K562 (cell line): ENCODE data around the gene HMBS. TPM values are rescaled to one million over a fixed set of nuclear protein-coding genes. Genes with fewer than 3 reads are reported as not detected.
A peak's percentile ranks its signal among the peaks of the same experiment; 100 is the strongest.

Experiments used
- ATAC-seq: fragments of 200-7000 bp; cut with Tn5 transposase; 3 replicates; pipeline ENCODE4 v1.9.1; 2020; ENCODE audit warnings: moderate library complexity
- BruUV-seq: library from RNA; stranded (reverse); fragments of 400-500 nt; replicated peaks from 2 replicates; lab custom pipeline; 2021; lab: Mats Ljungman, UMichigan
- CTCF ChIA-PET: fragments of 300-600 bp; formaldehyde crosslinking; extraction: SDS; loops from one replicate; lab custom pipeline; 2021; ENCODE audit warnings: low intra/inter-chr PET ratio; lab: Yijun Ruan, JAX
- POLR2A ChIA-PET: fragments of 300-600, 350-650 bp; sonication (Branson Sonifier 250); formaldehyde crosslinking; extraction: SDS; loops from one replicate; lab custom pipeline; 2021; ENCODE audit warnings: antibody characterized with exemption, inconsistent platforms; lab: Yijun Ruan, JAX
- DNase-seq, 4 experiments: peaks; one replicate each; pipeline versions ENCODE4 v3.0.0 to v3.0.0-alpha.2; 2011 to 2018; ENCODE audit warnings: low spot score in 3 of 4, mixed read lengths in 3 of 4; ENCODE audit errors: extremely low read depth in 1 of 4
- FAIRE-seq: peaks from 2 replicates; lab custom pipeline; 2011; peaks lifted over from hg19 to GRCh38; lab: Jason Lieb, UNC
- H2AFZ ChIP-seq: 2 replicates; pipeline ENCODE4 v1.6.0; 2011; ENCODE audit warnings: low read depth, low read length, control low read depth, inconsistent platforms
- H3K27ac ChIP-seq: fragments of 200-600 bp; 3 replicates; pipeline ENCODE4 v1.8.0; 2011; ENCODE audit warnings: low read depth, mild to moderate bottlenecking, control low read depth, inconsistent platforms, low read length, moderate library complexity, mixed read lengths; ENCODE audit errors: extremely low read depth
- H3K27me3 ChIP-seq, 2 experiments: fragments of 300-600 bp in 1 of 2; 2 replicates in 1 of 2; 3 replicates in 1 of 2; pipeline versions ENCODE4 v1.6.0 to v1.8.0; 2011; ENCODE audit warnings: inconsistent platforms in 2 of 2, low read length in 2 of 2, mild to moderate bottlenecking in 1 of 2, mixed read lengths in 1 of 2, moderate library complexity in 1 of 2; ENCODE audit not compliant: control insufficient read depth in 2 of 2, insufficient read depth in 2 of 2
- H3K36me3 ChIP-seq: fragments of 300-600 bp; 3 replicates; pipeline ENCODE4 v1.8.0; 2011; ENCODE audit warnings: mild to moderate bottlenecking, low read length, inconsistent platforms; ENCODE audit not compliant: control insufficient read depth, insufficient read depth
- H3K4me1 ChIP-seq, 2 experiments: fragments of 200-600 bp in 1 of 2; replicated peaks in 1 of 2; 2 replicates in 1 of 2; 3 replicates in 1 of 2; pipeline versions ENCODE4 v1.5.1 to v1.8.0; 2011; ENCODE audit warnings: inconsistent platforms in 2 of 2, low read length in 2 of 2, mild to moderate bottlenecking in 1 of 2, mixed read lengths in 1 of 2, moderate library complexity in 1 of 2; ENCODE audit not compliant: control insufficient read depth in 2 of 2, insufficient read depth in 2 of 2
- H3K4me2 ChIP-seq: 2 replicates; pipeline ENCODE4 v1.6.1; 2011; ENCODE audit warnings: low read length, control low read depth, inconsistent platforms, mixed read lengths; ENCODE audit not compliant: insufficient read depth
- H3K4me3 ChIP-seq: fragments of 200-600 bp; sonication (generic), shearing (Covaris generic); 2 replicates; pipeline ENCODE4 v1.5.1; 2016; ENCODE audit warnings: control low read depth, inconsistent platforms
- H3K79me2 ChIP-seq: fragments of 200-600 bp; 3 replicates; pipeline ENCODE4 v1.8.0; 2011; ENCODE audit warnings: low read length, inconsistent platforms; ENCODE audit not compliant: control insufficient read depth, insufficient read depth
- H3K9ac ChIP-seq, 2 experiments: 2 replicates each; pipeline versions ENCODE4 v1.6.0 to v1.6.1; 2011; ENCODE audit warnings: low read depth in 2 of 2, low read length in 2 of 2, control low read depth in 1 of 2, inconsistent platforms in 1 of 2, mild to moderate bottlenecking in 1 of 2, mixed read lengths in 1 of 2; ENCODE audit not compliant: insufficient read depth in 1 of 2
- H3K9me1 ChIP-seq: one replicate; pipeline ENCODE4 v1.6.0; 2011; ENCODE audit warnings: inconsistent platforms, mild to moderate bottlenecking, low read length, moderate library complexity; ENCODE audit not compliant: control insufficient read depth, insufficient read depth
- H3K9me3 ChIP-seq: replicated peaks from 2 replicates; pipeline ENCODE4 v1.5.1; 2011; ENCODE audit warnings: low read depth, low read length, inconsistent platforms; ENCODE audit not compliant: control insufficient read depth, insufficient read depth
- H4K20me1 ChIP-seq: replicated peaks from 2 replicates; pipeline ENCODE4 v1.6.1; 2011; ENCODE audit warnings: low read length, inconsistent platforms, mixed read lengths; ENCODE audit not compliant: control insufficient read depth, insufficient read depth
- BCL6 ChIP-seq: fragments of 250-450 bp; sonication (Bioruptor Pico); IDR thresholded peaks from 2 replicates; pipeline ENCODE4 v1.4.0; 2020
- CREBBP ChIP-seq: IDR thresholded peaks from one replicate; pipeline ENCODE4 v1.6.1; 2012; ENCODE audit warnings: low read depth, mild to moderate bottlenecking, control low read depth, inconsistent platforms, low read length
- GABPA ChIP-seq: fragments of 200-800 bp; sonication (Bioruptor generic); conservative IDR thresholded peaks from 2 replicates; pipeline ENCODE4 v1.6.1; 2016; ENCODE audit warnings: low read depth, missing genetic modification characterization, missing compliant biosample characterization
- HNRNPUL1 ChIP-seq: fragments of 200-400 bp; formaldehyde crosslinking; IDR thresholded peaks from 2 replicates; pipeline ENCODE4 v1.6.1; 2017; ENCODE audit warnings: low read length
- TSHZ1 ChIP-seq: fragments of 250-450 bp; sonication (Bioruptor Pico); IDR thresholded peaks from 2 replicates; pipeline ENCODE4 v1.4.0; 2020; ENCODE audit warnings: mild to moderate bottlenecking, moderate library complexity
- WGBS: fragments of 100-300 bp; shearing (Covaris generic); methylation state at CpG from one replicate; pipeline ENCODE4 v1.1.6; 2016; ENCODE audit warnings: low coverage, mixed read lengths; ENCODE audit not compliant: insufficient coverage; ENCODE audit errors: missing lambda C conversion rate; 5-methylcytosine and 5-hydroxymethylcytosine counted together
- in situ Hi-C: fragments of 300-500 bp; cut with MboI; formaldehyde crosslinking; loops from 4 replicates; pipeline ENCODE4 v1.15.0; 2018; ENCODE audit warnings: inconsistent platforms, mixed read lengths
- intact Hi-C: fragments of 100-400 bp; cut with micrococcal nuclease; formaldehyde crosslinking; loops from 2 replicates; pipeline ENCODE4 v1.14.2; 2022
- polyA plus RNA-seq, 8 experiments: library from polyadenylated mRNA; depleted of rRNA in 4 of 8; stranded (reverse) in 5 of 8; unstranded in 3 of 8; fragments of >200 nt; fragmentation: Nextera tagmentation in 2 of 8; fragmentation: Illumina TruSeq in 1 of 8; extraction: Ambion mirVana in 2 of 8; extraction: Trizol in 1 of 8; gene quantifications; 2 replicates each; pipeline versions ENCODE4 v1.2.1 to v1.2.3, GENCODE V29; 2011 to 2014; ENCODE audit warnings: inconsistent platforms in 1 of 8, missing spikeins in 1 of 8
- total RNA-seq, 7 experiments: library from RNA; depleted of rRNA in 6 of 7; stranded (reverse); fragments of >200 nt in 6 of 7; fragmentation: Illumina TruSeq in 2 of 7; extraction: Trizol in 2 of 7; gene quantifications; 2 replicates each; pipeline versions ENCODE4 v1.2.1 to v1.2.3, GENCODE V29; 2011 to 2021; ENCODE audit warnings: low replicate concordance in 1 of 7

HMBS gene
- total and polyA plus RNA-seq, 9 of the 15 experiments (the other 6 are each of a cell fraction or from before 2014, with no cell fraction given): 56.9 to 385 (median 286) TPM

- H3K27ac ChIP-seq: no peak overlapping the region
- intact Hi-C loops: no loop called here
- no TSS peak for BruUV-seq
- ChIA-PET CTCF (no interaction called here), POLR2A (interaction anchor here (0.6 kb wide), 1 partner anchor 19 kb away, joined by 3 read pairs; no protein-coding TSS in a partner anchor)
- ATAC-seq (no peak), FAIRE-seq (no peak), DNase-seq (no peak)
- no peak overlapping the region for H3K4me3 ChIP-seq
- no peaks in the 10 kb centered on the region for H3K79me2 ChIP-seq
- H3K4me1 ChIP-seq: no peaks in the 10 kb centered on the region; a peak in 2 of 5 replicates
- no peaks in the 10 kb centered on the region for H3K9me3 ChIP-seq
- no peaks in the 10 kb centered on the region for H4K20me1 ChIP-seq
- H3K4me2 ChIP-seq: no peak overlapping the region
- no peaks in the 10 kb centered on the region for H3K27me3 ChIP-seq
- peak; percentile 55 for TF ChIP-seq GABPA
- no peak for TF ChIP-seq TSHZ1 (CRISPR knock-in tag)
- TF ChIP-seq HNRNPUL1: no peak
- no peak for TF ChIP-seq BCL6 (CRISPR knock-in tag)
- TF ChIP-seq CREBBP: no peak
- 67% methylated on average over 3 of the region's 3 CpGs for WGBS
- in situ Hi-C loops: no loop called here
- no peaks in the 10 kb centered on the region for H3K9me1 ChIP-seq
- H3K9ac ChIP-seq: peak overlapping the region in 1 of 2 experiments; percentile 52; a peak in 1 of 4 replicates
- no peak overlapping the region for H2AFZ ChIP-seq
- H3K36me3 ChIP-seq: peaks cover 44% of the 10 kb centered on the region; the same call in 2 of the 3 replicates
These were observed 46.0 kb downstream of the HMBS start for GRCh38 chr11:119130662-119131061.
